Measurements from ENCODE around the gene KCNQ1. TPM values are rescaled to one million over a fixed set of nuclear protein-coding genes. Genes with fewer than 3 reads are reported as not detected.

KCNQ1 gene
- total RNA-seq, 1 experiment from 2014 or later = 1.0 TPM

DNA sequence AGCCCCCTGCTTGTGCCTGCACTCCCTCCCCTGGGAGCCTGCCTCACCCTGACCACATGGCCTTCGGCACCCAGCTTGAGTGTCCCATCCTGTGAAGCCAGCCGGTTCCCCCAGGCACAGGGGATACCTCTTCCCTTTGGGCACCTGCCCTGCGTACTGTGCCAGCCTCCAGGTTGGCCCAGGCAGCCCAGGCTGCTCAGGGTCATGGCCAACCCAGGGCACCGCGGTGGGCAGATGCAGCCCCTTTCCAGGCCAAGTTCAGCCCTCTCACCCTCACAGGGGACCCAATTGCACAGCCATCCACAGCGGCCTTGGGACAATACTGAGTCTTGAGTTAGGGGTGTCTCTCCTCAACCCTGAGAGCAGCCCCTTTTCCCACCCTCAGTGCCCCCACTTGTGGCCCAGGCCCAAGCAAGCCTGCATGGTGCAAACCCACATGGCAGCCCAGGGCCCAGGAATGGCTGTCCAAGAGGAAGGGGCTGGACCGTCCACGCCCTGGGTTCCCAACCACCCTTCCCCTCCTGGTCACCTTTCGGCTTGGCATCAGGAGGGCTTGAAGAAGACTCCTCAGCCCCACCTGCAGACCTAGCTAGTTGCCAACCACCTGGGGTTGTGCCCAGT is 353.0 kb downstream of the KCNQ1 start:
- no peak overlapping the region for H3K4me3 Mint-ChIP-seq (ENCODE audit: unreplicated experiment)
- intact Hi-C loops (cut with micrococcal nuclease; ENCODE audit: unreplicated experiment) = no loop called here
- no peaks in the 10 kb centered on the region for H3K4me1 Mint-ChIP-seq (ENCODE audit: low read depth, unreplicated experiment)
- H3K27me3 Mint-ChIP-seq (ENCODE audit: insufficient read depth, unreplicated experiment) = no peaks in the 10 kb centered on the region
- BruUV-seq (replicated peaks) = no TSS peak
- no peaks in the 10 kb centered on the region for H3K36me3 Mint-ChIP-seq (ENCODE audit: insufficient read depth, unreplicated experiment)
- Histone ChIP-seq H3K36me3 (ENCODE audit: control insufficient read depth, insufficient read depth, low read length) (no peaks in the 10 kb centered on the region), H3K4me3 (ENCODE audit: low read depth, low read length) (no peak overlapping the region), H3K4me1 (no peaks in the 10 kb centered on the region), H3K27me3 (replicated peaks; ENCODE audit: control insufficient read depth, insufficient read depth, low read length) (no peaks in the 10 kb centered on the region; the same call in 1 of the 2 replicates), H3K9me3 (peaks cover 4% of the 10 kb centered on the region; the same call in 1 of the 2 replicates)
- POLR2A ChIA-PET = no interaction called here
- CTCF ChIA-PET = no interaction called here
- TF ChIP-seq, protein P1, sequence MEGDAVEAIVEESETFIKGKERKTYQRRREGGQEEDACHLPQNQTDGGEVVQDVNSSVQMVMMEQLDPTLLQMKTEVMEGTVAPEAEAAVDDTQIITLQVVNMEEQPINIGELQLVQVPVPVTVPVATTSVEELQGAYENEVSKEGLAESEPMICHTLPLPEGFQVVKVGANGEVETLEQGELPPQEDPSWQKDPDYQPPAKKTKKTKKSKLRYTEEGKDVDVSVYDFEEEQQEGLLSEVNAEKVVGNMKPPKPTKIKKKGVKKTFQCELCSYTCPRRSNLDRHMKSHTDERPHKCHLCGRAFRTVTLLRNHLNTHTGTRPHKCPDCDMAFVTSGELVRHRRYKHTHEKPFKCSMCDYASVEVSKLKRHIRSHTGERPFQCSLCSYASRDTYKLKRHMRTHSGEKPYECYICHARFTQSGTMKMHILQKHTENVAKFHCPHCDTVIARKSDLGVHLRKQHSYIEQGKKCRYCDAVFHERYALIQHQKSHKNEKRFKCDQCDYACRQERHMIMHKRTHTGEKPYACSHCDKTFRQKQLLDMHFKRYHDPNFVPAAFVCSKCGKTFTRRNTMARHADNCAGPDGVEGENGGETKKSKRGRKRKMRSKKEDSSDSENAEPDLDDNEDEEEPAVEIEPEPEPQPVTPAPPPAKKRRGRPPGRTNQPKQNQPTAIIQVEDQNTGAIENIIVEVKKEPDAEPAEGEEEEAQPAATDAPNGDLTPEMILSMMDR (IDR thresholded peaks at IDR 0.05; ENCODE audit: insufficient read depth in 1 of 2, low read depth in 1 of 2, low read length in 1 of 2, severe bottlenecking in 1 of 2, unreplicated experiment in 1 of 2) = no peak
- peak in 1 of 2 experiments; percentile 27 for DNase-seq
- H3K9me3 Mint-ChIP-seq (ENCODE audit: unreplicated experiment) = peaks cover 16% of the 10 kb centered on the region
- no peak overlapping the region for H3K27ac Mint-ChIP-seq (ENCODE audit: unreplicated experiment)

DNA sequence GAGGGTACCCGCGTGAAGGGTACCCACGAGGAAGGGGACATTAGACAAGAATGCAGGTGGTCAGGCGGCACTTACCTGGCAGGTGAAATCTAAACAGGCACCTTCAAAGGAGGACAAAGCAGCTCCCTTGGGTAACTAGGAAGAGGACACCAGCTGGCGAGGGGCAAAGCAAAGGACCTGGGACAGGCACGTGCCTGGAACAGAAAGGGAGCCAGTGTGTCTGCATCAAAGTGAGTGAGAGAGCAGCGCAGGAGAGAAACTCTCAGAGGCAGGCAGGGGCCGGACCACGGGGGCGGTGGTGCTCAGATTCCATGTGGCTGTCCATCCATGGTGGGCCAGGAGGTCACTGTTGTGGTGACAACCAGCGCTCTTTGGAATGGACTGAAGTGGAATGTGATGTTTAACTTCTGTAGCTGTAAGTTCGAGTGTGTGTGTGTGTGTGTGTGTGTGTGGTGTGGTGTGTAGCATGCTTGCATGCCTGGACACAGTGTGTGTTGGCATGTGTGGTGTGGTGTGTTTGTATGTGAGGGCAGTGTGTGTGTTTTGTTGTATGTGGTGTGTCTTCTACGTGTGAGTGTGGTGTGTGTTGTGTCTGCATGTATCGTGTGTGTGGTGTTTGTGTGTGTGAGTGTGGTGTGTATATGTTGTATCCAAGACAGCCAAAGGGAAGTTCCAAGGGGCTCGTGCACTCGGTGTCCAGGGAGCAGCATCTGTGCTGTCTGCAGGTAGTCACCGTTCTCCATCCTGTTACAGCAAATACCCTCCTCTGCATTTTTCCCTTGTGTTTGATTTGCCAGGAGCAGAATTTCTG is 354.3 kb downstream of the KCNQ1 start:
- POLR2A ChIA-PET = no interaction called here
- peaks cover 16% of the 10 kb centered on the region for H3K9me3 Mint-ChIP-seq (ENCODE audit: unreplicated experiment)
- no TSS peak for BruUV-seq (replicated peaks)
- DNase-seq = no peak
- no peaks in the 10 kb centered on the region for H3K27me3 Mint-ChIP-seq (ENCODE audit: insufficient read depth, unreplicated experiment)
- H3K36me3 Mint-ChIP-seq (ENCODE audit: insufficient read depth, unreplicated experiment) = no peaks in the 10 kb centered on the region
- H3K27ac Mint-ChIP-seq (ENCODE audit: unreplicated experiment) = no peak overlapping the region
- intact Hi-C loops (cut with micrococcal nuclease; ENCODE audit: unreplicated experiment) = no loop called here
- H3K4me3 Mint-ChIP-seq (ENCODE audit: unreplicated experiment) = no peak overlapping the region
- Histone ChIP-seq H3K36me3 (ENCODE audit: control insufficient read depth, insufficient read depth, low read length) (no peaks in the 10 kb centered on the region), H3K4me3 (ENCODE audit: low read depth, low read length) (no peak overlapping the region), H3K27me3 (replicated peaks; ENCODE audit: control insufficient read depth, insufficient read depth, low read length) (no peaks in the 10 kb centered on the region; the same call in 1 of the 2 replicates), H3K9me3 (peaks cover 4% of the 10 kb centered on the region; the same call in 1 of the 2 replicates), H3K4me1 (no peaks in the 10 kb centered on the region)
- H3K4me1 Mint-ChIP-seq (ENCODE audit: low read depth, unreplicated experiment) = no peaks in the 10 kb centered on the region
- TF ChIP-seq, protein P1 (IDR thresholded peaks at IDR 0.05; ENCODE audit: insufficient read depth in 1 of 2, low read depth in 1 of 2, low read length in 1 of 2, severe bottlenecking in 1 of 2, unreplicated experiment in 1 of 2) = no peak
- CTCF ChIA-PET = no interaction called here

DNA sequence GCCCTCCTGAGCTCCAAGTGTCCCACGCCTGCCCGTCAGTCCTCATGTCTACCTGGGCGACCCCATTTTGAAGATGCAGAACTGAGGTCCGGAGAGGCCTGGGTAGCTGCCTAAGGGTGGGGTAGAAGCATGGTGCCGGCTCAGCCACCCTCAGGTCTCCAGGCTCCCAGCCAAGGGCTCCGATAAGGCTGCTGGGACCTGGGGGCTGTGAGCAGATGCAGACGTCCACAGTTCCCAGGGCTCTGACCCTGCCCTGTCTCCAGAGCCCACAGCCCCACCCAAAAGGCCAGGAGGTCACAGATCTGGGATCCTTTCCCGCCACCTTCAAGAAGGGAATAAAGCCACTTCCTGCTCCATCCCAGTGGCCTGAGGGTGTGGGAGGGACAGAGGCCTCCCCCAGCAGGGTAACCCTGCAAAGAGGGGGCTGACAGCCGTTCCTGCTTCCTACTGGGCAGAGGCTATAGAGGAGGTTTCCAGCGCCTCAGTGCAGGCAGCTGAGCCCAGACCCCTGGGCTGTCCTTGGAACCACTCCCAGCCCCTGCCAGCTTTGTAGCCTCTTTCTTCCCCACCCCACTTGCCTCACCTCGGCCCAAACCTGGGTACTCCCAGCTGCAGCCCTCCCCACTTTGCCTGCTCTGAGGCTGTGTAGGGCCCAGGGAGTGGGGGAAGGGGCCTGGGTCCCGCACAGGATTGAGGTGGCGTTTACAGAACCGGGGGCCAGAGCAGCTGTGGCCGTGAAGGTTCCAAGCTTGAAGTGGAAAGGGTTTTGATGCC is 355.3 kb downstream of the KCNQ1 start:
- H3K4me1 Mint-ChIP-seq (ENCODE audit: low read depth, unreplicated experiment) = peaks cover 6% of the 10 kb centered on the region
- TF ChIP-seq, protein P1 (IDR thresholded peaks at IDR 0.05; ENCODE audit: insufficient read depth in 1 of 2, low read depth in 1 of 2, low read length in 1 of 2, severe bottlenecking in 1 of 2, unreplicated experiment in 1 of 2) = no peak
- ChIA-PET CTCF (no interaction called here), POLR2A (no interaction called here)
- no TSS peak for BruUV-seq (replicated peaks)
- Histone ChIP-seq H3K27me3 (replicated peaks; ENCODE audit: control insufficient read depth, insufficient read depth, low read length) (no peaks in the 10 kb centered on the region), H3K4me1 (no peaks in the 10 kb centered on the region), H3K9me3 (peaks cover 4% of the 10 kb centered on the region; the same call in 1 of the 2 replicates), H3K36me3 (ENCODE audit: control insufficient read depth, insufficient read depth, low read length) (no peaks in the 10 kb centered on the region), H3K4me3 (ENCODE audit: low read depth, low read length) (no peak overlapping the region)
- DNase-seq = peak in 1 of 2 experiments; percentile 26
- intact Hi-C loops (cut with micrococcal nuclease; ENCODE audit: unreplicated experiment) = no loop called here
- H3K27ac Mint-ChIP-seq (ENCODE audit: unreplicated experiment) = no peak overlapping the region
- H3K4me3 Mint-ChIP-seq (ENCODE audit: unreplicated experiment) = no peak overlapping the region
- H3K27me3 Mint-ChIP-seq (ENCODE audit: insufficient read depth, unreplicated experiment) = no peaks in the 10 kb centered on the region
- H3K9me3 Mint-ChIP-seq (ENCODE audit: unreplicated experiment) = peaks cover 16% of the 10 kb centered on the region
- no peaks in the 10 kb centered on the region for H3K36me3 Mint-ChIP-seq (ENCODE audit: insufficient read depth, unreplicated experiment)

Measured in Caco-2 (cell line).